CD4-positive, alpha-beta T cell (primary cell): Measurements from ENCODE around the gene GHRHR. TPM values are rescaled to one million over a fixed set of nuclear protein-coding genes. Genes with fewer than 3 reads are reported as not detected.

Source experiments
- ATAC-seq: fragments of 200-7000 bp; cut with Tn5 transposase; one replicate; pipeline ENCODE4 v1.10.0; 2022; ENCODE audit warnings: mild to moderate bottlenecking; ENCODE audit not compliant: poor library complexity
- CTCF ChIA-PET: fragments of 350-600 bp; sonication (Branson Sonifier 250); formaldehyde crosslinking; loops from one replicate; lab custom pipeline; 2021; ENCODE audit warnings: antibody characterized with exemption, inconsistent platforms; lab: Charles Lee
- POLR2A ChIA-PET: fragments of 350-600 bp; sonication (Branson Sonifier 250); formaldehyde crosslinking; loops from one replicate; lab custom pipeline; 2021; ENCODE audit warnings: antibody characterized with exemption, inconsistent platforms; lab: Charles Lee
- DNase-seq, 14 experiments: peaks; one replicate each; pipeline ENCODE4 v3.0.0-alpha.2; 2013 to 2020; ENCODE audit warnings: mixed read lengths in 2 of 14
- H3K27ac ChIP-seq, 2 donors: one replicate each; pipeline versions ENCODE4 v1.5.1 to v1.7.0; 2013; ENCODE audit warnings: low read length in 2 of 2, low read depth in 1 of 2, mild to moderate bottlenecking in 1 of 2
- H3K27me3 ChIP-seq, 2 experiments: 1 replicate in 1 of 2; 2 replicates in 1 of 2; pipeline versions ENCODE4 v1.6.1 to v1.7.0; 2013; ENCODE audit warnings: low read length in 2 of 2, control low read depth in 1 of 2, mild to moderate bottlenecking in 1 of 2, moderate library complexity in 1 of 2; ENCODE audit not compliant: insufficient read depth in 2 of 2, control insufficient read depth in 1 of 2
- H3K36me3 ChIP-seq: one replicate; pipeline ENCODE4 v1.6.1; 2013; ENCODE audit warnings: low read length, control low read depth; ENCODE audit not compliant: insufficient read depth
- H3K4me1 ChIP-seq: one replicate; pipeline ENCODE4 v1.6.1; 2013; ENCODE audit warnings: low read length, control low read depth; ENCODE audit not compliant: insufficient read depth
- H3K4me3 ChIP-seq: one replicate; pipeline ENCODE4 v1.5.1; 2013; ENCODE audit warnings: mild to moderate bottlenecking, low read length, moderate library complexity
- H3K9me3 ChIP-seq, 2 experiments: 1 replicate in 1 of 2; 2 replicates in 1 of 2; pipeline versions ENCODE4 v1.6.1 to v1.7.0; 2013; ENCODE audit warnings: low read length in 2 of 2, mild to moderate bottlenecking in 2 of 2, control low read depth in 1 of 2, moderate library complexity in 1 of 2; ENCODE audit not compliant: control insufficient read depth in 1 of 2, insufficient read depth in 1 of 2
- H3K27ac Mint-ChIP-seq: one replicate; pipeline ENCODE4 v1.8.0; 2020; ENCODE audit warnings: mixed read lengths
- H3K27me3 Mint-ChIP-seq: one replicate; pipeline ENCODE4 v1.8.0; 2021; ENCODE audit warnings: mixed read lengths
- H3K36me3 Mint-ChIP-seq: one replicate; pipeline ENCODE4 v1.8.0; 2021; ENCODE audit warnings: low read depth, mixed read lengths
- H3K4me1 Mint-ChIP-seq: one replicate; pipeline ENCODE4 v1.8.0; 2021; ENCODE audit warnings: low read depth, mixed read lengths
- H3K4me3 Mint-ChIP-seq: one replicate; pipeline ENCODE4 v1.8.0; 2020; ENCODE audit warnings: mild to moderate bottlenecking, mixed read lengths
- H3K9me3 Mint-ChIP-seq: one replicate; pipeline ENCODE4 v1.8.0; 2020; ENCODE audit warnings: mixed read lengths
- CTCF ChIP-seq: fragments of 200-600 bp; IDR thresholded peaks from one replicate; pipeline ENCODE4 v1.8.0; 2022; ENCODE audit warnings: antibody characterized with exemption, mild to moderate bottlenecking
- intact Hi-C, 2 experiments: fragments of 100-400 bp; cut with DNase I in 1 of 2; cut with micrococcal nuclease in 1 of 2; formaldehyde crosslinking; loops; one replicate each; pipeline versions ENCODE4 v1.15.1 to v1.9.0; 2023 to 2025; cut with DNase I, micrococcal nuclease
- total RNA-seq, 174 experiments: library from RNA in 2 of 174; stranded (reverse) in 2 of 174; gene quantifications; one replicate each; pipeline ENCODE4 v1.2.3 and lab custom pipeline; 2021 to 2026

GHRHR gene
- total RNA-seq, 2 experiments from 2014 or later: not detected

GRCh38 chr7:30969604-30969970 is 5.8 kb downstream of the GHRHR start:
- peaks cover 0 to 3% of the 10 kb centered on the region in 2 experiments for H3K27me3 ChIP-seq
- no peaks in the 10 kb centered on the region for H3K9me3 Mint-ChIP-seq
- no peak overlapping the region for H3K27ac Mint-ChIP-seq
- intact Hi-C loops: no loop called here
- no peaks in the 10 kb centered on the region for H3K36me3 ChIP-seq
- H3K4me1 Mint-ChIP-seq: no peaks in the 10 kb centered on the region
- no peak overlapping the region for H3K4me3 ChIP-seq
- H3K4me3 Mint-ChIP-seq: no peak overlapping the region
- no peaks in the 10 kb centered on the region for H3K9me3 ChIP-seq
- CTCF ChIA-PET: no interaction called here
- H3K36me3 Mint-ChIP-seq: no peaks in the 10 kb centered on the region
- POLR2A ChIA-PET: no interaction called here
- peaks cover under 1% of the 10 kb centered on the region for H3K4me1 ChIP-seq
- ATAC-seq (no peak), DNase-seq (no peak)
- peaks cover 31% of the 10 kb centered on the region for H3K27me3 Mint-ChIP-seq
- TF ChIP-seq CTCF: no peak
- no peak overlapping the region for H3K27ac ChIP-seq

GRCh38 chr7:30970074-30970473 is 6.3 kb downstream of the GHRHR start:
- Histone ChIP-seq H3K27ac (no peak overlapping the region), H3K27me3 (peaks cover 0 to 4% of the 10 kb centered on the region in 2 experiments), H3K9me3 (no peaks in the 10 kb centered on the region), H3K4me1 (peaks cover 3% of the 10 kb centered on the region), H3K4me3 (no peak overlapping the region), H3K36me3 (no peaks in the 10 kb centered on the region)
- Mint-ChIP-seq H3K4me3 (no peak overlapping the region), H3K9me3 (no peaks in the 10 kb centered on the region), H3K4me1 (no peaks in the 10 kb centered on the region), H3K36me3 (no peaks in the 10 kb centered on the region), H3K27me3 (peaks cover 31% of the 10 kb centered on the region), H3K27ac (no peak overlapping the region)
- intact Hi-C loops: no loop called here
- DNase-seq (no peak), ATAC-seq (no peak)
- ChIA-PET CTCF (no interaction called here), POLR2A (no interaction called here)
- no peak for TF ChIP-seq CTCF

DNA sequence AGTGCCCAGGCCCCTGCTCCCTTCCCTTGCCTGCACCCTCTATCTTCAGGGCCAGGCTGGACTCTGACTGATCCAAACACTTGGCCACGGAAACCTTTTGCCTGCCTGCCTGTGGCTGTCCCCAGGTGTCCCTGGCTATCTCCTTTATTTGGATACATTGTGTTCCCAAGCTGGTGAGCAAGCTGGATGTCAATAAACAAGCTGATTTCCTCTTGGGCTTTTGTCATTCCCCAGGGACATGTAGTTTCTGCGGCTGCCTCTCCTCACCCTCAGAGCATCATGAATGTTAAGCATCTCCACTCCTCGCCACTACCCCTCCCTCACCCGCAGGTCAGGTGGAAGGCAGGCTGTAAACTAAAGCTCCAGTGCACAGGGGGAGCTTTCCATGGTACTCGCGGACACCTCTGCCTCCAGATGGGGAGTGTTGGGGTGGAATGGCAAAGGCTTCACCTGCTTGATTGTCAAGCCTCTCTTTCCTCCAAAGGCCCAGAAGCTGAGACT is 6.9 kb downstream of the GHRHR start:
- peaks cover 3% of the 10 kb centered on the region for H3K4me1 ChIP-seq
- peaks cover 31% of the 10 kb centered on the region for H3K27me3 Mint-ChIP-seq
- H3K36me3 Mint-ChIP-seq: no peaks in the 10 kb centered on the region
- ChIA-PET CTCF (no interaction called here), POLR2A (no interaction called here)
- no peaks in the 10 kb centered on the region for H3K4me1 Mint-ChIP-seq
- TF ChIP-seq CTCF: no peak
- H3K36me3 ChIP-seq: no peaks in the 10 kb centered on the region
- H3K9me3 Mint-ChIP-seq: no peaks in the 10 kb centered on the region
- H3K27ac Mint-ChIP-seq: no peak overlapping the region
- no peak overlapping the region for H3K4me3 ChIP-seq
- H3K27ac ChIP-seq: no peak overlapping the region
- peaks cover 0 to 4% of the 10 kb centered on the region in 2 experiments for H3K27me3 ChIP-seq
- H3K9me3 ChIP-seq: no peaks in the 10 kb centered on the region
- H3K4me3 Mint-ChIP-seq: no peak overlapping the region
- DNase-seq (no peak), ATAC-seq (no peak)
- intact Hi-C loops: no loop called here
